ENCODE measurements around the gene PRR35.

The PRR35 gene

DNA sequence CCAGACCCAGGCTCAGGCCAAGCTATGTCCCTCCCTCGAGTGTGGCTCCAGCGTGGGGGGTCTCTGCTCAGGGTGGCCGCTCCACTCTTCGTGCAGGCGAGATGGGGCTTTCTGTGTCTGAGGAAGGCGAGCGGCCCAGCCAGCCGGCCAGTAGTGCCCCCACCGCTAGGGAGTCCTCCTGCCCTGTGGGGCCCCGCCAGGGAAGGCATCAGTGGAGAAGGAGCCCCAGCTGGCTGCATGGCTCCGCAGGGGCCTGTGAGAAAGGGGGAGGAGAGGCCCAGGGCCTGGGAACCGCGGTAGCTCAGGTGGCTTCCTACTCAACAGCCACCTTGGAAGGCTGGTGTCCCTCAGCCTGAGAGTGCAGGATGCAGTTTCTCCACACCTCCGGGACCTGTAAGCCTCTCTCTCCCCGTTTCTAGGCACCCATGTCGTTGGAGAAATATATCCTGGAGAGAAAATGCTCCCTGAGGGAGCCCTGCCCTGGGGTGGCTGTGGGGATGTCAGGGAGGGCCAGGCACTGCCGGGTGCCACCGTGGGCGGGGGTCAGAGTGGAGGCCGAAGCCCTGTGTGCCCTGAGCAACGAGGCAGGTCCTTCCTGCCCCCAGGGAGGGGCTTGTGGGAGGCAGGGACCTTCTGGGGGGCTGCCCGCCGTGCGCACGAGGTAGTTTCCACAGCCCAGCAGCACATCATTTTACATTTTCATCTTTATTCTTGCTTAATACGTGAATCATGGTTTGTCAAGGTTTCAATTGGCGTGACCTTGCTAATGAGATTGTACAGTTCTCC, 12.9 kb downstream of the PRR35 start:
- Histone ChIP-seq H3K36me3 (peaks cover 14 to 43% (median 18%) of the 10 kb centered on the region in 3 donors), H3K27me3 (no peaks in the 10 kb centered on the region), H3K9me3 (no peaks in the 10 kb centered on the region), H3K4me1 (peaks cover 0 to 30% (median 16%) of the 10 kb centered on the region in 4 donors), H3K4me3 (no peak overlapping the region), H3K27ac (no peak overlapping the region)
- DNase-seq: no peak
- TF ChIP-seq, protein P1, sequence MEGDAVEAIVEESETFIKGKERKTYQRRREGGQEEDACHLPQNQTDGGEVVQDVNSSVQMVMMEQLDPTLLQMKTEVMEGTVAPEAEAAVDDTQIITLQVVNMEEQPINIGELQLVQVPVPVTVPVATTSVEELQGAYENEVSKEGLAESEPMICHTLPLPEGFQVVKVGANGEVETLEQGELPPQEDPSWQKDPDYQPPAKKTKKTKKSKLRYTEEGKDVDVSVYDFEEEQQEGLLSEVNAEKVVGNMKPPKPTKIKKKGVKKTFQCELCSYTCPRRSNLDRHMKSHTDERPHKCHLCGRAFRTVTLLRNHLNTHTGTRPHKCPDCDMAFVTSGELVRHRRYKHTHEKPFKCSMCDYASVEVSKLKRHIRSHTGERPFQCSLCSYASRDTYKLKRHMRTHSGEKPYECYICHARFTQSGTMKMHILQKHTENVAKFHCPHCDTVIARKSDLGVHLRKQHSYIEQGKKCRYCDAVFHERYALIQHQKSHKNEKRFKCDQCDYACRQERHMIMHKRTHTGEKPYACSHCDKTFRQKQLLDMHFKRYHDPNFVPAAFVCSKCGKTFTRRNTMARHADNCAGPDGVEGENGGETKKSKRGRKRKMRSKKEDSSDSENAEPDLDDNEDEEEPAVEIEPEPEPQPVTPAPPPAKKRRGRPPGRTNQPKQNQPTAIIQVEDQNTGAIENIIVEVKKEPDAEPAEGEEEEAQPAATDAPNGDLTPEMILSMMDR (IDR thresholded peaks at IDR 0.05): no peak
- intact Hi-C loops (cut with DNase I; ENCODE audit: low total_unique reads): no loop called here

DNA sequence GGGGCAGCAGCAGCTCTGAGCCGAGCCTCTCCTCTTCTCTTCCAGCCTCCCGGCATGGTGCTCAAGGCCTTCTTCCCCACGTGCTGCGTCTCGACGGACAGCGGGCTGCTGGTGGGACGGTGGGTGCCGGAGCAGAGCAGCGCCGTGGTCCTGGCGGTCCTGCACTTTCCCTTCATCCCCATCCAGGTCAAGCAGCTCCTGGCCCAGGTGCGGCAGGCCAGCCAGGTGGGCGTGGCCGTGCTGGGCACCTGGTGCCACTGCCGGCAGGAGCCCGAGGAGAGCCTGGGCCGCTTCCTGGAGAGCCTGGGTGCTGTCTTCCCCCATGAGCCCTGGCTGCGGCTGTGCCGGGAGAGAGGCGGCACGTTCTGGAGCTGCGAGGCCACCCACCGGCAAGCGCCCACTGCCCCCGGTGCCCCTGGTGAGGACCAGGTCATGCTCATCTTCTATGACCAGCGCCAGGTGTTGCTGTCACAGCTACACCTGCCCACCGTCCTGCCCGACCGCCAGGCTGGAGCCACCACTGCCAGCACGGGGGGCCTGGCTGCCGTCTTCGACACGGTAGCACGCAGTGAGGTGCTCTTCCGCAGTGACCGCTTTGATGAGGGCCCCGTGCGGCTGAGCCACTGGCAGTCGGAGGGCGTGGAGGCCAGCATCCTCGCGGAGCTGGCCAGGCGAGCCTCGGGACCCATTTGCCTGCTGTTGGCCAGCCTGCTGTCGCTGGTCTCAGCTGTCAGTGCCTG, 14.0 kb downstream of the PRR35 start:
- Histone ChIP-seq H3K27ac (no peak overlapping the region), H3K4me3 (no peak overlapping the region), H3K27me3 (no peaks in the 10 kb centered on the region), H3K4me1 (peaks cover 0 to 19% (median 10%) of the 10 kb centered on the region in 4 donors), H3K9me3 (no peaks in the 10 kb centered on the region), H3K36me3 (peaks cover 14 to 54% (median 18%) of the 10 kb centered on the region in 3 donors)
- intact Hi-C loops (cut with DNase I; ENCODE audit: low total_unique reads): no loop called here
- no peak for DNase-seq
- TF ChIP-seq, protein P1 (IDR thresholded peaks at IDR 0.05): no peak

DNA sequence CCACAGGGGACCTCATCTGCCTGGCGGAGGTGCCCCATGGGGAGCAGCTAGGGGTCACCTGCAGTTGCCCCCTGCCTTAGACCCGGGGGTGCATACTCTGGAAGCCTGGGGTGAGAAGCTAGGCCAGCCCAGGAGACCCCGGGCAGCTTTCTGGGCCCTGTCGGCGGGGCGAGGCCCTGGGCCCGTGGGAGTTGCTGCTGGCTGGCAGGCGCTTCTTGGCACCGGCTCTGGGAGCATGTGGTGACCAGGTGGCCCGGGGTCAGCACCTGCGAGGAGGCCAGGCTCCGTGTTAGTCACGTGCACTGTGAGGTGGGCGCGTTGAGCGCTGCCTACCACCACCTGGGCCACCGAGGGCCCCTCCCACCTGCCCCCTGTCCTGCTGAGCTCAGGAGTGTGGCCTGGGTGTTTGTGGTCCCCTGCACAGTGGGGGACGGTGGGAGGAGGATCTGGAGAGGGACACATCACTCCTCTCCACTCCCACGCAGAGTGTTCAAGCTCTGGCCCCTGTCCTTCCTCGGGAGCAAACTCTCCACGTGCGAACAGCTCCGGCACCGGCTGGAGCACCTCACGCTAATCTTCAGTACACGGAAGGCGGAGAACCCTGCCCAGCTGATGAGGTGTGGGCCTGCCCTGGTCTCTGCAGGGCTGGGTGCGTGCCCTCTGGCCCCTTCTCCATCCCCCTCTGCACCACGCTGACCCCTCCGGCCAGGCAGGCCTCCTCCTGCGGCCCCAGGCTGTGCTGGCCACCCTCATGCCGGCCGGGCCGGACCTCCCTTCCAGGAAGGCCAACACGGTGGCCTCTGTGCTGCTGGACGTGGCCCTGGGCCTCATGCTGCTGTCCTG, 15.4 kb downstream of the PRR35 start:
- Histone ChIP-seq H3K4me3 (no peak overlapping the region), H3K4me1 (peaks cover 0 to 12% (median 4%) of the 10 kb centered on the region in 4 donors), H3K9me3 (no peaks in the 10 kb centered on the region), H3K27ac (no peak overlapping the region), H3K27me3 (no peaks in the 10 kb centered on the region), H3K36me3 (peaks cover 14 to 62% (median 18%) of the 10 kb centered on the region in 3 donors)
- TF ChIP-seq, protein P1 (IDR thresholded peaks at IDR 0.05): no peak
- no peak for DNase-seq
- intact Hi-C loops (cut with DNase I; ENCODE audit: low total_unique reads): loop anchor here (5.0 kb wide), 1 partner anchor 82 kb away; no protein-coding TSS in a partner anchor

DNA sequence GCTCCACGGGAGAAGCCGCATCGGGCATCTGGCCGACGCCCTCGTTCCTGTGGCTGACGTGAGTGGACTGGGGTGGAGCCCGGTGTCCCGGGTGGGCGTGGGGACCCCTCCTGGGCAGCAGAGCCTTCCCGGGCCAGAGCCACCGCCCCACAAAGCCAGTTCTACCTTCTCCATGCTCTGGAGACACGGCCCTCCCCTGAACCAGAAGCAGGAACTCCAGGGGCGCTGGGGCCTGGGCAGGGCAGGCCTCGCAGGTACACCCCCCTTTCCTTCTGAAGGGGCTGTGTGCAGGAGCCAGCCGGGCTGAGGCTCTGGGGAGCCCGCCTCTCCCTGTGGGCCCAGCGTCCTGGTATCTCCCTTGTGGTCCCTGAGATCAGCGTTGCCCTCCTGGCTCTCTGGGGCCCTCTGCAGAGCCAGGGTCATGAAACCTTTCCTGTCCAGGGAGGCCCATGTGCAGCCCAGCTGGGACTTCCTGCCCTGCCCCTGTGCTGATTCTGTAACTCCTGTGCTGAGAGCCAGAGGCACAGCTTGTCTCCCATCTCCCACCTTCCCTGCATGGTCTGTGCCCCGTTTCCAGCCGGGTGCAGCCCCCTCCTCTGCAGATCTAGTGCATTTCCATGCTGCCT, 16.1 kb downstream of the PRR35 start:
- H3K4me1 ChIP-seq: peaks cover 0 to 9% (median 0%) of the 10 kb centered on the region in 4 donors

More for the DNA sequence above, 16.1 kb downstream of the PRR35 start:
- H3K27me3 ChIP-seq: no peaks in the 10 kb centered on the region
- intact Hi-C loops (cut with DNase I; ENCODE audit: low total_unique reads): loop anchor here (5.0 kb wide), 1 partner anchor 81 kb away; no protein-coding TSS in a partner anchor
- no peak for DNase-seq
- no peak overlapping the region for H3K27ac ChIP-seq
- TF ChIP-seq, protein P1 (IDR thresholded peaks at IDR 0.05): no peak
- H3K9me3 ChIP-seq: no peaks in the 10 kb centered on the region
- peaks cover 14 to 69% (median 23%) of the 10 kb centered on the region in 3 donors for H3K36me3 ChIP-seq
- H3K4me3 ChIP-seq: no peak overlapping the region
